Hepatocyte (in vitro differentiated cells): ENCODE measurements around the gene RPL37A. TPM values are rescaled to one million over a fixed set of nuclear protein-coding genes. Genes with fewer than 3 reads are reported as not detected.

Experiments
- DNase-seq: peaks from one replicate; pipeline ENCODE4 v3.0.0-alpha.2; 2016; ENCODE audit warnings: low spot score
- H2AFZ ChIP-seq: fragments of 200-600 bp; sonication (generic); 2 replicates; pipeline ENCODE4 v1.6.0; 2016; ENCODE audit warnings: antibody characterized with exemption, mild to moderate bottlenecking
- H3K27ac ChIP-seq: fragments of 200-600 bp; sonication (generic); 2 replicates; pipeline ENCODE4 v1.5.1; 2016; ENCODE audit warnings: mild to moderate bottlenecking
- H3K27me3 ChIP-seq: fragments of 200-600 bp; sonication (generic); 2 replicates; pipeline ENCODE4 v1.6.1; 2016
- H3K36me3 ChIP-seq: fragments of 200-600 bp; sonication (generic); replicated peaks from 2 replicates; pipeline ENCODE4 v1.5.1; 2016; ENCODE audit warnings: low read depth; ENCODE audit not compliant: insufficient read depth
- H3K4me1 ChIP-seq: fragments of 200-600 bp; sonication (generic); 2 replicates; pipeline ENCODE4 v1.5.1; 2016; ENCODE audit warnings: mild to moderate bottlenecking, moderate library complexity; ENCODE audit not compliant: insufficient read depth
- H3K4me2 ChIP-seq: fragments of 200-600 bp; sonication (generic); 2 replicates; pipeline ENCODE4 v1.6.0; 2016
- H3K4me3 ChIP-seq: fragments of 200-600 bp; sonication (generic); 2 replicates; pipeline ENCODE4 v1.5.1; 2016; ENCODE audit warnings: mild to moderate bottlenecking
- H3K79me2 ChIP-seq: fragments of 200-600 bp; sonication (generic); 2 replicates; pipeline ENCODE4 v1.6.0; 2017; ENCODE audit warnings: mild to moderate bottlenecking
- H3K9me2 ChIP-seq: fragments of 200-600 bp; sonication (generic); replicated peaks from 2 replicates; pipeline ENCODE4 v1.6.0; 2017; ENCODE audit warnings: mild to moderate bottlenecking; ENCODE audit not compliant: insufficient read depth
- H3K9me3 ChIP-seq: fragments of 200-600 bp; sonication (generic); 2 replicates; pipeline ENCODE4 v1.5.1; 2016; ENCODE audit warnings: low read depth, mild to moderate bottlenecking
- H4K20me1 ChIP-seq: fragments of 200-600 bp; sonication (generic); 2 replicates; pipeline ENCODE4 v1.6.0; 2016; ENCODE audit warnings: mild to moderate bottlenecking; ENCODE audit not compliant: insufficient read depth, poor library complexity, severe bottlenecking
- CTCF ChIP-seq: fragments of 200-600 bp; sonication (generic); IDR thresholded peaks from 2 replicates; pipeline ENCODE4 v1.5.1; 2016; ENCODE audit warnings: antibody characterized with exemption, mild to moderate bottlenecking; ENCODE audit not compliant: poor library complexity
- EZH2 ChIP-seq: fragments of 200-600 bp; sonication (generic); IDR thresholded peaks from 2 replicates; pipeline ENCODE4 v1.6.1; 2016; ENCODE audit warnings: antibody characterized with exemption, mild to moderate bottlenecking, borderline replicate concordance
- EZH2phosphoT487 ChIP-seq: fragments of 200-600 bp; sonication (generic); IDR thresholded peaks from one replicate; pipeline ENCODE4 v1.6.1; 2018; ENCODE audit warnings: antibody characterized with exemption, mild to moderate bottlenecking, low read depth, moderate library complexity; ENCODE audit not compliant: unreplicated experiment, severe bottlenecking
- WGBS: methylation state at CpG from one replicate; pipeline ENCODE4 v1.1.6; 2016; ENCODE audit warnings: low lambda C conversion rate; ENCODE audit errors: missing lambda C conversion rate; 5-methylcytosine and 5-hydroxymethylcytosine counted together
- polyA plus RNA-seq: library from polyadenylated mRNA; unstranded; fragments of >200 nt; fragmentation: Nextera tagmentation; extraction: Ambion mirVana; gene quantifications from 2 replicates; pipeline ENCODE4 v1.2.1, GENCODE V29; 2016
- total RNA-seq: library from RNA; depleted of rRNA; stranded (reverse); fragments of >200 nt; gene quantifications from 2 replicates; pipeline ENCODE4 v1.2.3, GENCODE V29; 2014

RPL37A gene
- total and polyA plus RNA-seq, 2 experiments from 2014 or later: 1,060 to 1,119 TPM

- Histone ChIP-seq H3K79me2 (no peaks in the 10 kb centered on the region), H3K27ac (no peak overlapping the region), H3K9me3 (no peaks in the 10 kb centered on the region), H3K4me1 (no peaks in the 10 kb centered on the region), H2AFZ (no peak overlapping the region), H3K4me2 (no peak overlapping the region), H3K27me3 (no peaks in the 10 kb centered on the region), H3K4me3 (no peak overlapping the region), H4K20me1 (no peaks in the 10 kb centered on the region), H3K36me3 (no peaks in the 10 kb centered on the region), H3K9me2 (no peaks in the 10 kb centered on the region)
- DNase-seq: peak; percentile 91
- WGBS: 58% methylated on average over 3 of the region's 3 CpGs
- TF ChIP-seq CTCF (peak; percentile 81), EZH2 (no peak), EZH2phosphoT487 (no peak)
Observed at GRCh38 chr2:216519154-216519762, 20.6 kb downstream of the RPL37A start.

GRCh38 chr2:216520112-216520511 lies 21.5 kb downstream of the RPL37A start:
- Histone ChIP-seq H3K4me3 (no peak overlapping the region), H2AFZ (no peak overlapping the region), H3K36me3 (no peaks in the 10 kb centered on the region), H4K20me1 (no peaks in the 10 kb centered on the region), H3K27me3 (no peaks in the 10 kb centered on the region), H3K4me2 (no peak overlapping the region), H3K9me3 (no peaks in the 10 kb centered on the region), H3K27ac (no peak overlapping the region), H3K4me1 (no peaks in the 10 kb centered on the region), H3K9me2 (no peaks in the 10 kb centered on the region), H3K79me2 (no peaks in the 10 kb centered on the region)
- WGBS: 95% methylated on average over 4 of the region's 4 CpGs
- no peak for DNase-seq
- TF ChIP-seq CTCF: no peak
- no peak for TF ChIP-seq EZH2phosphoT487
- no peak for TF ChIP-seq EZH2

- TF ChIP-seq CTCF: no peak
- TF ChIP-seq EZH2phosphoT487: no peak
- TF ChIP-seq EZH2: no peak
- WGBS: 90% methylated on average over 1 of the region's 1 CpG
- H3K4me3 ChIP-seq: no peak overlapping the region
- H3K9me2 ChIP-seq: no peaks in the 10 kb centered on the region
- no peaks in the 10 kb centered on the region for H3K79me2 ChIP-seq
- no peak overlapping the region for H3K4me2 ChIP-seq
- no peak for DNase-seq
- H3K27me3 ChIP-seq: no peaks in the 10 kb centered on the region
- H3K27ac ChIP-seq: no peak overlapping the region
- no peaks in the 10 kb centered on the region for H4K20me1 ChIP-seq
- H3K9me3 ChIP-seq: no peaks in the 10 kb centered on the region
- H3K4me1 ChIP-seq: peaks cover 4% of the 10 kb centered on the region
- H3K36me3 ChIP-seq: no peaks in the 10 kb centered on the region
- no peak overlapping the region for H2AFZ ChIP-seq
Observed at GRCh38 chr2:216522892-216523502, 24.4 kb downstream of the RPL37A start.
